CD14-positive monocyte (primary cell): ENCODE measurements around the gene C2CD4D. TPM values are rescaled to one million over a fixed set of nuclear protein-coding genes. Genes with fewer than 3 reads are reported as not detected.
A peak's percentile ranks its signal among the peaks of the same experiment; 100 is the strongest.

Source experiments
- DNase-seq, 3 donors: peaks; one replicate each; pipeline ENCODE4 v3.0.0-alpha.2; 2011 to 2022
- H2AFZ ChIP-seq: 2 replicates; pipeline ENCODE4 v1.6.0; 2012; ENCODE audit warnings: mild to moderate bottlenecking, low read depth, low read length, inconsistent platforms; ENCODE audit not compliant: insufficient read depth, poor library complexity, severe bottlenecking
- H3K27ac ChIP-seq, 2 donors: 1 replicate in 1 of 2; 2 replicates in 1 of 2; pipeline ENCODE4 v1.5.1; 2012 to 2013; ENCODE audit warnings: low read length in 2 of 2, control low read depth in 1 of 2, inconsistent platforms in 1 of 2, low read depth in 1 of 2, mild to moderate bottlenecking in 1 of 2
- H3K27me3 ChIP-seq, 2 donors: one replicate each; pipeline versions ENCODE4 v1.6.0 to v1.6.1; 2011 to 2013; ENCODE audit warnings: low read length in 2 of 2; ENCODE audit not compliant: control insufficient read depth in 2 of 2, insufficient read depth in 2 of 2
- H3K36me3 ChIP-seq, 2 donors: replicated peaks in 1 of 2; 1 replicate in 1 of 2; 2 replicates in 1 of 2; pipeline versions ENCODE4 v1.5.1 to v1.6.1; 2012 to 2013; ENCODE audit warnings: low read length in 2 of 2, control low read depth in 1 of 2, inconsistent platforms in 1 of 2, mild to moderate bottlenecking in 1 of 2; ENCODE audit not compliant: insufficient read depth in 2 of 2, control insufficient read depth in 1 of 2
- H3K4me1 ChIP-seq, 2 donors: 1 replicate in 1 of 2; 2 replicates in 1 of 2; pipeline versions ENCODE4 v1.5.1 to v1.6.1; 2012 to 2013; ENCODE audit warnings: low read length in 2 of 2, control low read depth in 1 of 2, inconsistent platforms in 1 of 2, mild to moderate bottlenecking in 1 of 2, moderate library complexity in 1 of 2; ENCODE audit not compliant: insufficient read depth in 2 of 2, control insufficient read depth in 1 of 2
- H3K4me2 ChIP-seq: replicated peaks from 2 replicates; pipeline ENCODE3; 2012; ENCODE audit warnings: low read length, moderate library complexity, mild to moderate bottlenecking; ENCODE audit not compliant: poor library complexity, severe bottlenecking; ENCODE audit errors: extremely low read depth
- H3K4me3 ChIP-seq, 3 experiments: fragments of 200-600 bp in 1 of 3; sonication (generic) in 1 of 3; replicated peaks in 1 of 3; 1 replicate in 2 of 3; 2 replicates in 1 of 3; pipeline ENCODE4 v1.5.1; 2011 to 2013; ENCODE audit warnings: low read length in 3 of 3, mild to moderate bottlenecking in 3 of 3, control low read depth in 2 of 3, low read depth in 2 of 3, inconsistent platforms in 1 of 3, moderate library complexity in 1 of 3
- H3K79me2 ChIP-seq: 2 replicates; pipeline ENCODE4 v1.6.0; 2012; ENCODE audit warnings: mild to moderate bottlenecking, control low read depth, inconsistent platforms, low read length, moderate library complexity; ENCODE audit not compliant: insufficient read depth
- H3K9ac ChIP-seq: 2 replicates; pipeline ENCODE4 v1.6.0; 2017; ENCODE audit warnings: low read length, mild to moderate bottlenecking; ENCODE audit not compliant: insufficient read depth, poor library complexity, severe bottlenecking
- H3K9me3 ChIP-seq, 2 donors: replicated peaks in 1 of 2; 1 replicate in 1 of 2; 2 replicates in 1 of 2; pipeline versions ENCODE4 v1.5.1 to v1.6.1; 2012 to 2013; ENCODE audit warnings: low read length in 2 of 2, control low read depth in 1 of 2; ENCODE audit not compliant: control insufficient read depth in 1 of 2, insufficient read depth in 1 of 2
- H4K20me1 ChIP-seq: 2 replicates; pipeline ENCODE4 v1.6.0; 2012; ENCODE audit warnings: mild to moderate bottlenecking, low read length, control low read depth, moderate library complexity; ENCODE audit not compliant: insufficient read depth
- H3K27ac Mint-ChIP-seq, 7 donors: one replicate each; pipeline ENCODE4 v1.8.0; 2020; ENCODE audit warnings: mild to moderate bottlenecking in 7 of 7, mixed read lengths in 7 of 7, moderate library complexity in 6 of 7, inconsistent platforms in 2 of 7
- H3K27me3 Mint-ChIP-seq, 3 donors: one replicate each; pipeline ENCODE4 v1.8.0; 2021 to 2022; ENCODE audit warnings: low read depth in 3 of 3, mild to moderate bottlenecking in 3 of 3, mixed read lengths in 3 of 3, moderate library complexity in 3 of 3, inconsistent platforms in 1 of 3
- H3K36me3 Mint-ChIP-seq, 2 donors: one replicate each; pipeline ENCODE4 v1.8.0; 2020; ENCODE audit warnings: mixed read lengths in 2 of 2, inconsistent platforms in 1 of 2, mild to moderate bottlenecking in 1 of 2
- H3K4me1 Mint-ChIP-seq: one replicate; pipeline ENCODE4 v1.8.0; 2020; ENCODE audit warnings: mild to moderate bottlenecking, mixed read lengths
- H3K4me3 Mint-ChIP-seq, 2 donors: one replicate each; pipeline ENCODE4 v1.8.0; 2020; ENCODE audit warnings: mild to moderate bottlenecking in 2 of 2, mixed read lengths in 2 of 2, moderate library complexity in 1 of 2
- H3K9me3 Mint-ChIP-seq, 7 donors: one replicate each; pipeline ENCODE4 v1.8.0; 2020 to 2022; ENCODE audit warnings: mixed read lengths in 7 of 7, mild to moderate bottlenecking in 6 of 7, moderate library complexity in 6 of 7, inconsistent platforms in 2 of 7
- WGBS: methylation state at CpG from one replicate; pipeline ENCODE4 v1.1.5; 2013; ENCODE audit warnings: missing lambda C conversion rate; ENCODE audit not compliant: insufficient coverage; 5-methylcytosine and 5-hydroxymethylcytosine counted together
- intact Hi-C, 2 donors: fragments of 100-400 bp; cut with micrococcal nuclease; formaldehyde crosslinking; loops; one replicate each; pipeline versions ENCODE4 v1.15.0 to v1.15.1; 2023
- polyA plus RNA-seq, 3 donors: library from polyadenylated mRNA; depleted of rRNA in 1 of 3; unstranded in 2 of 3; stranded (reverse) in 1 of 3; fragments of 300-500 nt in 2 of 3; fragments of >200 nt in 1 of 3; fragmentation: Illumina TruSeq in 2 of 3; gene quantifications; 1 replicate in 2 of 3; 2 replicates in 1 of 3; pipeline ENCODE4 v1.2.3, GENCODE V29; 2012 to 2021
- TF ChIP-seq, protein P1 (sequence below): fragments of 200-600 bp; IDR thresholded peaks from one replicate; pipeline ENCODE4 v1.8.0; 2022; ENCODE audit warnings: antibody characterized with exemption, mild to moderate bottlenecking

The C2CD4D gene
- polyA plus RNA-seq, 3 donors = not detected

- intact Hi-C loops = no loop called here
These were observed 40.2 kb downstream of the C2CD4D start for GRCh38 chr1:151799179-151800022.

DNA sequence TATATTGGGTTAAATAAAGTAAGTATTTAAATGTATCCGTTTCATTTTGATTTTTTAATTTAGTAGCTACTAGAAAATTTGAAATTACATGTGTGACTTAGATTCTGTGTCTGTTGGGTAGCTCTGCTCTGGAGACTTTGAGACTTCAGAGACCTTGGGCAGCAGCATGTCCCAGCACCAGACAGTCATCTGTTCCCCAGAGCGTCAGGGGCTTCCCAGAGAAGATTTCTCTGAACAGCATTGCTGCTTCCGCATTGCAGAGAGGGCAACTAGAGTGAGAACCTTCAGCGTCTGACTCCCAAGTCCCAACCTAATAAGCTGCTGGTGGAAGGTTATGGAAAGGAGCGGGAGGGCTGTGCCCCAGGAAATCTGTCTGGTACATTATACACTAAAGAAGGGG, 41.0 kb downstream of the C2CD4D start:
- WGBS = 89% methylated on average over 3 of the region's 5 CpGs
- H3K9ac ChIP-seq = no peak overlapping the region
- Mint-ChIP-seq H3K36me3 (no peaks in the 10 kb centered on the region), H3K27ac (no peak overlapping the region), H3K4me3 (no peak overlapping the region), H3K9me3 (no peaks in the 10 kb centered on the region), H3K27me3 (peaks cover 17 to 26% (median 18%) of the 10 kb centered on the region in 3 donors), H3K4me1 (peaks cover 2% of the 10 kb centered on the region)
- H3K27ac ChIP-seq = no peak overlapping the region
- no peak overlapping the region for H3K4me3 ChIP-seq
- H3K9me3 ChIP-seq = no peaks in the 10 kb centered on the region
- DNase-seq = no peak
- H3K36me3 ChIP-seq = no peaks in the 10 kb centered on the region
- intact Hi-C loops = no loop called here
- no peaks in the 10 kb centered on the region for H3K4me1 ChIP-seq
- H3K27me3 ChIP-seq = peaks cover 5 to 15% of the 10 kb centered on the region in 2 donors
- H3K79me2 ChIP-seq = no peaks in the 10 kb centered on the region
- no peaks in the 10 kb centered on the region for H4K20me1 ChIP-seq
- TF ChIP-seq, protein P1, sequence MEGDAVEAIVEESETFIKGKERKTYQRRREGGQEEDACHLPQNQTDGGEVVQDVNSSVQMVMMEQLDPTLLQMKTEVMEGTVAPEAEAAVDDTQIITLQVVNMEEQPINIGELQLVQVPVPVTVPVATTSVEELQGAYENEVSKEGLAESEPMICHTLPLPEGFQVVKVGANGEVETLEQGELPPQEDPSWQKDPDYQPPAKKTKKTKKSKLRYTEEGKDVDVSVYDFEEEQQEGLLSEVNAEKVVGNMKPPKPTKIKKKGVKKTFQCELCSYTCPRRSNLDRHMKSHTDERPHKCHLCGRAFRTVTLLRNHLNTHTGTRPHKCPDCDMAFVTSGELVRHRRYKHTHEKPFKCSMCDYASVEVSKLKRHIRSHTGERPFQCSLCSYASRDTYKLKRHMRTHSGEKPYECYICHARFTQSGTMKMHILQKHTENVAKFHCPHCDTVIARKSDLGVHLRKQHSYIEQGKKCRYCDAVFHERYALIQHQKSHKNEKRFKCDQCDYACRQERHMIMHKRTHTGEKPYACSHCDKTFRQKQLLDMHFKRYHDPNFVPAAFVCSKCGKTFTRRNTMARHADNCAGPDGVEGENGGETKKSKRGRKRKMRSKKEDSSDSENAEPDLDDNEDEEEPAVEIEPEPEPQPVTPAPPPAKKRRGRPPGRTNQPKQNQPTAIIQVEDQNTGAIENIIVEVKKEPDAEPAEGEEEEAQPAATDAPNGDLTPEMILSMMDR = no peak
- H3K4me2 ChIP-seq = no peak overlapping the region
- no peak overlapping the region for H2AFZ ChIP-seq

More at GRCh38 chr1:151799179-151800022, 40.2 kb downstream of the C2CD4D start:
- no peak overlapping the region for H3K27ac ChIP-seq
- H3K9ac ChIP-seq = no peak overlapping the region
- no peaks in the 10 kb centered on the region for H3K9me3 ChIP-seq
- H3K4me2 ChIP-seq = no peak overlapping the region
- no peak overlapping the region for H2AFZ ChIP-seq
- Mint-ChIP-seq H3K4me3 (peak overlapping the region in 1 of 2 donors; percentile 2), H3K27ac (no peak overlapping the region), H3K27me3 (peaks cover 18 to 28% (median 22%) of the 10 kb centered on the region in 3 donors), H3K9me3 (no peaks in the 10 kb centered on the region), H3K36me3 (no peaks in the 10 kb centered on the region), H3K4me1 (peaks cover 2% of the 10 kb centered on the region)
- H3K4me1 ChIP-seq = no peaks in the 10 kb centered on the region
- DNase-seq = no peak
- H3K79me2 ChIP-seq = no peaks in the 10 kb centered on the region
- no peaks in the 10 kb centered on the region for H4K20me1 ChIP-seq
- TF ChIP-seq, protein P1 = no peak
- 79% methylated on average over 7 of the region's 9 CpGs for WGBS
- no peak overlapping the region for H3K4me3 ChIP-seq
- H3K36me3 ChIP-seq = no peaks in the 10 kb centered on the region
- peaks cover 5 to 16% of the 10 kb centered on the region in 2 donors for H3K27me3 ChIP-seq
